Breast epithelium (tissue), 3 donors: ENCODE results near the gene GPR17.

ENCODE experiments used
- CTCF ChIP-seq, 3 donors: fragments of 450-650 bp; IDR thresholded peaks; one replicate each; pipeline ENCODE4 v1.5.1; 2016 to 2017; ENCODE audit warnings: antibody characterized with exemption in 3 of 3, mild to moderate bottlenecking in 3 of 3, moderate library complexity in 3 of 3
- POLR2A ChIP-seq: fragments of 450-650 bp; IDR thresholded peaks from one replicate; pipeline ENCODE4 v1.6.1; 2016; ENCODE audit warnings: antibody characterized with exemption, mild to moderate bottlenecking, moderate library complexity
- POLR2AphosphoS5 ChIP-seq, 3 donors: sonication (generic); formaldehyde crosslinking; IDR thresholded peaks; one replicate each; pipeline ENCODE4 v1.6.1; 2017; ENCODE audit warnings: antibody characterized with exemption in 3 of 3

- TF ChIP-seq CTCF (IDR thresholded peaks at IDR 0.05) (no peak), POLR2AphosphoS5 (IDR thresholded peaks at IDR 0.05) (no peak), POLR2A (no peak)
Measured at GRCh38 chr2:127646487-127647241, 711 bp downstream of the GPR17 start.
